ENCODE measurements around the gene ZNF536. TPM values are rescaled to one million over a fixed set of nuclear protein-coding genes. Genes with fewer than 3 reads are reported as not detected.
"Not testable (repeated sequence)": the region's sequence is repeated elsewhere in the genome, so short reads cannot be mapped to it uniquely, and the experiment has no call there.

The ZNF536 gene
- total RNA-seq, 2 donors from 2014 or later, result not detected

DNA sequence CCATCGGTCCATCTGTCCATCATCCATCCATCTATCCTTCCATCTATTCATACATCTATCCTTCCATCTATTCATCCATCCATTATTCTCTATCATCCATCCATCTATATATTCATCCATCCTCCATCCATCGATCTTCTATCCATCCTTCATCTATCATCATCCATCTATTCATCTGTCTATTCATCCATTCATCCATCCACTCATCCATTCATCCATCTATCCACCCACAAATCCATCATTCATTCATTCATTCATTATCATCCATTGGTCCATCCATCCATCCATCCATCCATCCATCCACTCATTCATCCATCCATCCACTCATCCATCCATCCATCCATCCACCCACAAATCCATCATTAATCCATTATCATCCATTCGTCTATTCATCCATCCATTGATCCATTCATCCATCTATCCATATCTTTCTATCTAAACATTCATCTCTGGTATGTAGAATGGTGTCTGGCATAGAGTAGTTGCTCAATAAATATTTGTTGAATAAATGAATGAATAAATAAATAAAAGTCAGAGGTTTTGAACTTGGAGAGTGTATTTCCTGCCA lies 36.6 kb downstream of the ZNF536 start:
- no peak for ATAC-seq
- no peaks in the 10 kb centered on the region for H3K4me1 Mint-ChIP-seq
- H3K27me3 Mint-ChIP-seq, result no peaks in the 10 kb centered on the region
- no peaks in the 10 kb centered on the region for H3K9me3 ChIP-seq (ENCODE audit: control insufficient read depth, low read length, poor library complexity, severe bottlenecking)
- H3K4me3 Mint-ChIP-seq, result no peak overlapping the region
- no peaks in the 10 kb centered on the region for H3K36me3 Mint-ChIP-seq (ENCODE audit: low read depth)
- no peak for DNase-seq
- H3K27ac Mint-ChIP-seq, result no peak overlapping the region

- Mint-ChIP-seq H3K27me3 (peaks cover 6% of the 10 kb centered on the region), H3K4me3 (no peak overlapping the region), H3K4me1 (no peaks in the 10 kb centered on the region), H3K36me3 (ENCODE audit: low read depth) (no peaks in the 10 kb centered on the region), H3K27ac (no peak overlapping the region)
- no peaks in the 10 kb centered on the region for H3K9me3 ChIP-seq (ENCODE audit: control insufficient read depth, low read length, poor library complexity, severe bottlenecking)
- no peak for DNase-seq
- ATAC-seq, result no peak
These were observed 39.5 kb downstream of the ZNF536 start for GRCh38 chr19:30411714-30412113.

- Mint-ChIP-seq H3K4me3 (no peak overlapping the region), H3K27ac (no peak overlapping the region)
These were observed 44.2 kb downstream of the ZNF536 start for GRCh38 chr19:30416375-30416774.

DNA sequence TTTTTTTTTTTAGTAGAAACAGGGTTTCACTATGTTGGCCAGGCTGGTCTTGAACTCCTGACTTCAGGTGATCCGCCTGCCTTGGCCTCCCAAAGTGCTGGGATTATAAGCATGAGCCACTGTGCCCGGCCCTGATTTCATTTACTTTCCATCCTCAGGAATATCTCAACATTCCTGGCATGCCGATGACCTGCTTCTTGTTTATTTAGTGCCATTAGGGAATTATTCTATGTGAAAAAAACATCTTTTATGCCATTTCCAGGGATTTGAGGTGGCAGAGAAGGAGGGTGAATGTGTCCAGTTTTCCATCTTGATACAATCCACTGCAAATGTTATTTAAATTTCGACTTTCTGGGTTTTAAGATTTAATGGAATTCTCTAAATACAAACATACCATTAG lies 45.0 kb downstream of the ZNF536 start:
- H3K4me1 Mint-ChIP-seq; DNase-seq; H3K9me3 ChIP-seq (ENCODE audit: control insufficient read depth, low read length, poor library complexity, severe bottlenecking); ATAC-seq; H3K36me3 Mint-ChIP-seq (ENCODE audit: low read depth); H3K27ac Mint-ChIP-seq; H3K4me3 Mint-ChIP-seq: not testable (repeated sequence)
- H3K27me3 Mint-ChIP-seq, result peaks cover 25% of the 10 kb centered on the region

More at GRCh38 chr19:30416375-30416774, 44.2 kb downstream of the ZNF536 start:
- H3K9me3 ChIP-seq (ENCODE audit: control insufficient read depth, low read length, poor library complexity, severe bottlenecking), result no peaks in the 10 kb centered on the region
- Mint-ChIP-seq H3K36me3 (ENCODE audit: low read depth) (no peaks in the 10 kb centered on the region), H3K27me3 (peaks cover 25% of the 10 kb centered on the region), H3K4me1 (no peaks in the 10 kb centered on the region)
- DNase-seq (no peak), ATAC-seq (no peak)

DNA sequence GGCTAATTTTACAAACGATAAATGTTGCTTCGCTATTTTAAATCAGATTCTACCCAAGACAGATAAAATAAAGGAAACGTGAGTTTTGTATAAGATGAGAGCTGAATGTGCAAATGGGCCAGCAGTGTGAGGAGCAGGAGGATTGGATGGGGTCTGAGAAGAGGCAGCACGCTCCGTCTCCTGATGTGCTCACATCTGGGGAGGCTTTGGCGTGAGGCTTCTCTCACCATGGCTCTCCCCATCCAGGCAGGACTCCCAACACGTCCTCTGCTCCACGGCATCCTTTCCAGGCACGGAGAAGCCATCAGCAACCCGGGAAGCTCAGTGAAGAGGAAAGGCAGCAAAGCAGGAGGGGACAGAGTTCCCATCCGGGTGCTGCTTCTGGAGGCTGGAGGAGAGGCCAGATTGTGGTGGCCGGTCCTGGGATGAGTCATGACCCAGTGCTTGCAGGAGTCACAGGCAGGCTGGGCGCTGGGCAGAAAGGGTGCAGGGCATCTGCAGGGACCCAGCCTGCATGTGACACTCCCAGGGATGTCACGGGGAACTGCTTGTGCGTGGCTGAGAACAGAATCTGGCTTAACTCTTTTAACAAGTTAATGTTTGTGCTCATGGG lies 47.5 kb downstream of the ZNF536 start:
- peaks cover 25% of the 10 kb centered on the region for H3K27me3 Mint-ChIP-seq
- H3K4me3 Mint-ChIP-seq, result no peak overlapping the region
- DNase-seq (no peak), ATAC-seq (no peak)
- no peaks in the 10 kb centered on the region for H3K36me3 Mint-ChIP-seq (ENCODE audit: low read depth)
- H3K27ac Mint-ChIP-seq, result no peak overlapping the region
- no peaks in the 10 kb centered on the region for H3K9me3 ChIP-seq (ENCODE audit: control insufficient read depth, low read length, poor library complexity, severe bottlenecking)
- H3K4me1 Mint-ChIP-seq, result no peaks in the 10 kb centered on the region

DNA sequence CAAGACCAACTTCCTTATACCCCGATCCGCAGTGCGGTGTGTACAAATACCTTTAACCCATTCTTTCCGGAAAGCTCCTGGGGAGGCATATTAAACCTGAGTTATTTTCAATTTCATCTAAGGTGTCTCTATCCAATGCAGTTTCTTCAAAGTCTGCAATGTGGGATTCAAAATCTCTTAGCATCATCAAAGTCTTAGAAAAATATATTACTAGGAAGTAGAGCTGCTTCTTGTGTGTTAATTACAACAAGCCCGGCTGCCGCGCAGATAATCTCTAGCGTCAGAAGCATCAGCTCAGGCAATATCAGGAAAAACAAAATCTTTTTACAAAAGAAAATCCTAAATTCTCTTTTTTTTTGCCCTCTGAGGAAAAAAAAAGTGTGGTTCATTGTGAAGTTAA lies 48.1 kb downstream of the ZNF536 start:
- no peak for DNase-seq
- Mint-ChIP-seq H3K36me3 (ENCODE audit: low read depth) (no peaks in the 10 kb centered on the region), H3K4me3 (no peak overlapping the region), H3K27me3 (peaks cover 25% of the 10 kb centered on the region), H3K27ac (no peak overlapping the region), H3K4me1 (no peaks in the 10 kb centered on the region)
- no peaks in the 10 kb centered on the region for H3K9me3 ChIP-seq (ENCODE audit: control insufficient read depth, low read length, poor library complexity, severe bottlenecking)
- ATAC-seq, result no peak

DNA sequence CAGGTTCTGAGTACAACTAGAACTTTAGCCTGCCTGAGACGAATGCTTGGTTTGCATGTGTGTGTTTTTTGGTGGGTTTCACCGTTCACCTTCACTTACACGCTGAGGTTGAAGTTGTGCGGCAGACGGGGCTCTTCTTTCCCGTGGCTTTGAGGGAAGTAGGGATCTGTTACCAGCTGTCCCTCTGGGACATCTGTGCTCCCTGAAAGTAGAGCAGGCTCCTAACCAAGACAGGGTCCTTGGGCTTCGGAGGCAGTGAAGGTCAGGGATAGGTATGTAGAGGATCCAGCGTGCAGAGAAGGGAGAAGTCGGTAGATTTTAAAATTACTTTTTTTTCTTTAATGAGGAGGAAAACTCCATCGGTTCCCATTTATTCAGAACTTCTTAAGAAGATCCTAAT lies 48.7 kb downstream of the ZNF536 start:
- no peak overlapping the region for H3K27ac Mint-ChIP-seq
- ATAC-seq (no peak), DNase-seq (no peak)
- H3K27me3 Mint-ChIP-seq, result peaks cover 25% of the 10 kb centered on the region
- H3K9me3 ChIP-seq (ENCODE audit: control insufficient read depth, low read length, poor library complexity, severe bottlenecking), result no peaks in the 10 kb centered on the region
- H3K4me3 Mint-ChIP-seq, result no peak overlapping the region
- H3K36me3 Mint-ChIP-seq (ENCODE audit: low read depth), result no peaks in the 10 kb centered on the region
- no peaks in the 10 kb centered on the region for H3K4me1 Mint-ChIP-seq

DNA sequence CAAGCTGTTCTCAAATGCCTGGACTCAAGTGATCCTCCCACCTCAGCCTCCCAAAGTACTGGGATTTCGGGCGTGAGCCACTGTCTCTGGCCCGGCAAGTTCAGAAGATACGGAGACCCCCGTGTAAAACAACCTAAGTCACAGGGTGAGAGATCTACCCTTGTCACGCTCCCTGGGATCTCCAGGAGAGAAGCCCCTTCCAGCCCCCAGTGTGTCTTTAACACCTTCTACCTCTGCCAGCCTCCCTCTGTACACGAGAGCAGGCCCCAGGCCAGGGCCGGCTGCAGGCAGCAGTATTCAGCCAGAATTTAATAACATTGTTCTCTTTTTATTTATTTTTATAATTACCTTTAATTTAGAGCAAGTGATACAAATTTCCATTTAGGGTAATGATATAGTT lies 49.4 kb downstream of the ZNF536 start:
- H3K4me3 Mint-ChIP-seq, result no peak overlapping the region
- no peak overlapping the region for H3K27ac Mint-ChIP-seq
- H3K27me3 Mint-ChIP-seq, result peaks cover 20% of the 10 kb centered on the region

GRCh38 chr19:30423481-30423880 lies 51.3 kb downstream of the ZNF536 start:
- Mint-ChIP-seq H3K27me3 (peaks cover 14% of the 10 kb centered on the region), H3K4me1 (no peaks in the 10 kb centered on the region), H3K36me3 (ENCODE audit: low read depth) (no peaks in the 10 kb centered on the region), H3K27ac (no peak overlapping the region), H3K4me3 (no peak overlapping the region)
- H3K9me3 ChIP-seq (ENCODE audit: control insufficient read depth, low read length, poor library complexity, severe bottlenecking), result no peaks in the 10 kb centered on the region
- ATAC-seq (no peak), DNase-seq (no peak)

More for the DNA sequence above, 49.4 kb downstream of the ZNF536 start:
- H3K9me3 ChIP-seq (ENCODE audit: control insufficient read depth, low read length, poor library complexity, severe bottlenecking), result no peaks in the 10 kb centered on the region
- ATAC-seq (no peak), DNase-seq (no peak)
- Mint-ChIP-seq H3K36me3 (ENCODE audit: low read depth) (no peaks in the 10 kb centered on the region), H3K4me1 (no peaks in the 10 kb centered on the region)

- Mint-ChIP-seq H3K4me1 (no peaks in the 10 kb centered on the region), H3K27ac (no peak overlapping the region), H3K36me3 (ENCODE audit: low read depth) (no peaks in the 10 kb centered on the region), H3K4me3 (no peak overlapping the region), H3K27me3 (no peaks in the 10 kb centered on the region)
- ATAC-seq, result no peak
- no peaks in the 10 kb centered on the region for H3K9me3 ChIP-seq (ENCODE audit: control insufficient read depth, low read length, poor library complexity, severe bottlenecking)
- DNase-seq, result no peak
These were observed 54.0 kb downstream of the ZNF536 start for GRCh38 chr19:30425885-30426838.

DNA sequence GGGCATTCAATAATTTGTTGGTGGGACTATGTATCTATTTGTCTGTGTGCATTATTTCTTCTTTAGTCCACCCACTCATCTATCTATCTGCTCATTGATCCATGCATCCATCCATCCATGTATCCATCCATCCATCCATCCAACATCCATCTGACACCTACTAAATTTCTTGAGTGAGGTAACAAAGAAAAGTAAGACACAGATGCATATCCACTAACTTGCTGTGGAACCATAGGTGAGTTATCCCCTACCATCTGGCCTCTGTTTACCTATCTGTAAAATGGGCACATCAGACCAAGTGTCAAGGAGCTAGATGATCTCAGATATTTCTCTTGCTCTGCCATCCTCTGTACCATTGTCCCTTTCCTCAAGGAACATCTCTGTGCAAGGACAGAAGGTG lies 54.7 kb downstream of the ZNF536 start:
- H3K9me3 ChIP-seq (ENCODE audit: control insufficient read depth, low read length, poor library complexity, severe bottlenecking), result no peaks in the 10 kb centered on the region
- Mint-ChIP-seq H3K27ac (no peak overlapping the region), H3K4me3 (no peak overlapping the region), H3K4me1 (no peaks in the 10 kb centered on the region), H3K36me3 (ENCODE audit: low read depth) (no peaks in the 10 kb centered on the region), H3K27me3 (no peaks in the 10 kb centered on the region)
- ATAC-seq (no peak), DNase-seq (no peak)

DNA sequence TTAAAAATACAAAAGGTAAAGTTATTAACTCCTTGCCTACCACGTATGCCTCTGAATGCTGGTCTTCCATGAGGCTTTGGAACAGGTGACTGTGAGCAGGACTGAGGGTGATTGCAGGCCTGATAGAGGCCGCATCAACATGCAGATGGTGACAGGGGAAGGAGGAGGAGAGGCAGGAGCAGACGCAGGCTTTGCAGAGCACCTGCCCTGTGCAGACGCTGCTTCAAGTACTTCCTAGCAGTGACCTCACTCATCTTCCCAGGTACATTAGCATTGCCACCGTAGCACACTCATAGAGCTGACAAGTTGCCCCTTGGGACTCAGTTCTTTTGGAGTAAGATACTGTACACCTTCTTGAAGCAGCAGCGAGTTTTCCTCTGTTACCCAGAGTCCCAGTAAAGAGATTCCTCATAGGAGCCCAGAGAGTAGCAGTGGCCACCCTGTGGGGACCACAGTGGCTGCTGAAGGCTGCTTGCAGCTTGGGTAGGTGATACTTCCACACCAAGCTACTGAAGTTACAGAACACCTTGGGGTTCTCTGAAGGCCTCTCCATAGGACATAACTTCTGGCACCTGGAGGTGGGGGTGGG lies 56.0 kb downstream of the ZNF536 start:
- ATAC-seq (no peak), DNase-seq (no peak)
- H3K4me1 Mint-ChIP-seq, result no peaks in the 10 kb centered on the region
- H3K36me3 Mint-ChIP-seq (ENCODE audit: low read depth), result no peaks in the 10 kb centered on the region
- H3K27ac Mint-ChIP-seq, result no peak overlapping the region
- H3K27me3 Mint-ChIP-seq, result no peaks in the 10 kb centered on the region
- H3K4me3 Mint-ChIP-seq, result no peak overlapping the region
- H3K9me3 ChIP-seq (ENCODE audit: control insufficient read depth, low read length, poor library complexity, severe bottlenecking), result no peaks in the 10 kb centered on the region

DNA sequence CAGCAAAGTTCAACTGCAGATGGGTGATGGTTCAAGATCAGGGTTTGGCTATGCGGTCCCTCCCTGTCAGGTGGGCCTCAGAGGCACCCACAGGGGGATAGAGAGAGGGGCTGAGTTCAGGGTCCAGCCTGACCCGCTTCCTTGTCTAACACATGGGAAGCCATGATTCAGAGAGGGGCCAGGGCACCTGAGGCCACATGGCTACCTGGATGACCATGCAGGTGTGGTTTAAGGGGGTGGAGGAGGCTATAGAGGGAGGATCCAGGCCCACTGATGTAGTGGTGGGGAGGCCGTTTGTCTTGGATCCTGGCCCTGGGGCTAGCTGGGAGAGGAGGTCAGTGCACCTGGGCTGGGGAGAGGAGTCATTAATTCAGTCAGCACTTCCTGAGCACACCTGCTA lies 56.7 kb downstream of the ZNF536 start:
- no peak for ATAC-seq
- Mint-ChIP-seq H3K36me3 (ENCODE audit: low read depth) (no peaks in the 10 kb centered on the region), H3K27me3 (no peaks in the 10 kb centered on the region)

More for the DNA sequence above, 56.7 kb downstream of the ZNF536 start:
- Mint-ChIP-seq H3K27ac (no peak overlapping the region), H3K4me1 (no peaks in the 10 kb centered on the region), H3K4me3 (no peak overlapping the region)
- no peak for DNase-seq
- no peaks in the 10 kb centered on the region for H3K9me3 ChIP-seq (ENCODE audit: control insufficient read depth, low read length, poor library complexity, severe bottlenecking)
